HepG2 (cell line): ENCODE results near the gene SGSM1. TPM values are rescaled to one million over a fixed set of nuclear protein-coding genes. Genes with fewer than 3 reads are reported as not detected.
A peak's percentile ranks its signal among the peaks of the same experiment; 100 is the strongest.

Source experiments
- ATAC-seq: fragments of 200-7000 bp; cut with Tn5 transposase; 3 replicates; pipeline ENCODE4 v1.9.1; 2020; ENCODE audit warnings: mild to moderate bottlenecking, moderate library complexity
- BruUV-seq: library from RNA; stranded (reverse); fragments of 400-500 nt; replicated peaks from 2 replicates; lab custom pipeline; 2021; lab: Mats Ljungman, UMichigan
- CTCF ChIA-PET: fragments of 300-600 bp; formaldehyde crosslinking; extraction: SDS; loops from one replicate; lab custom pipeline; 2021; ENCODE audit warnings: low total read pairs, inconsistent platforms, low intra/inter-chr PET ratio; lab: Yijun Ruan, JAX
- POLR2A ChIA-PET: fragments of 350-600 bp; sonication (Branson Sonifier 250); formaldehyde crosslinking; loops from one replicate; lab custom pipeline; 2020; ENCODE audit warnings: antibody characterized with exemption, inconsistent platforms; lab: Yijun Ruan, JAX
- DNase-seq: peaks from one replicate; pipeline ENCODE4 v3.0.0-alpha.2; 2015; ENCODE audit warnings: low spot score
- FAIRE-seq: peaks from 3 replicates; lab custom pipeline; 2011; peaks lifted over from hg19 to GRCh38; lab: Jason Lieb, UNC
- H2AFZ ChIP-seq: one replicate; pipeline ENCODE4 v1.6.1; 2011; ENCODE audit warnings: low read length, inconsistent platforms
- H3K27ac ChIP-seq: fragments of 300-600 bp; 3 replicates; pipeline ENCODE4 v1.8.0; 2011; ENCODE audit warnings: mixed run types, mild to moderate bottlenecking, mixed read lengths, low read length, inconsistent platforms; ENCODE audit not compliant: insufficient read depth; ENCODE audit errors: extremely low read length
- H3K27me3 ChIP-seq, 2 experiments: fragments of 200-600 bp in 1 of 2; 2 replicates in 1 of 2; 3 replicates in 1 of 2; pipeline versions ENCODE4 v1.6.0 to v1.8.0; 2011; ENCODE audit warnings: low read length in 2 of 2, mild to moderate bottlenecking in 2 of 2, moderate library complexity in 2 of 2, inconsistent platforms in 1 of 2; ENCODE audit not compliant: insufficient read depth in 2 of 2, control insufficient read depth in 1 of 2
- H3K36me3 ChIP-seq, 2 experiments: fragments of 200-600 bp in 1 of 2; replicated peaks in 1 of 2; 2 replicates in 1 of 2; 3 replicates in 1 of 2; pipeline versions ENCODE4 v1.5.1 to v1.8.0; 2011; ENCODE audit warnings: low read length in 2 of 2, inconsistent platforms in 1 of 2; ENCODE audit not compliant: insufficient read depth in 2 of 2, control insufficient read depth in 1 of 2
- H3K4me1 ChIP-seq: 2 replicates; pipeline ENCODE4 v1.5.1; 2012; ENCODE audit warnings: low read length, inconsistent platforms; ENCODE audit not compliant: insufficient read depth
- H3K4me2 ChIP-seq: 2 replicates; pipeline ENCODE4 v1.6.0; 2011; ENCODE audit warnings: low read depth, low read length, inconsistent platforms
- H3K4me3 ChIP-seq, 3 experiments: fragments of 200-600 bp in 1 of 3; sonication (generic), shearing (Covaris generic) in 1 of 3; replicated peaks in 1 of 3; 2 replicates each; pipeline ENCODE4 v1.5.1; 2011 to 2016; ENCODE audit warnings: low read length in 3 of 3, inconsistent platforms in 2 of 3, low read depth in 2 of 3, mild to moderate bottlenecking in 2 of 3, control low read depth in 1 of 3, mixed read lengths in 1 of 3; ENCODE audit not compliant: insufficient read depth in 1 of 3
- H3K79me2 ChIP-seq: one replicate; pipeline ENCODE4 v1.6.1; 2011; ENCODE audit warnings: low read length, inconsistent platforms; ENCODE audit not compliant: insufficient read depth
- H3K9ac ChIP-seq: 2 replicates; pipeline ENCODE4 v1.6.0; 2011; ENCODE audit warnings: mild to moderate bottlenecking, low read depth, low read length, inconsistent platforms; ENCODE audit not compliant: insufficient read depth
- H3K9me3 ChIP-seq: 2 replicates; pipeline ENCODE4 v1.5.1; 2012; ENCODE audit warnings: mild to moderate bottlenecking, low read length
- H4K20me1 ChIP-seq: 2 replicates; pipeline ENCODE4 v1.6.0; 2011; ENCODE audit warnings: inconsistent platforms, mild to moderate bottlenecking, low read length, moderate library complexity; ENCODE audit not compliant: insufficient read depth
- CC2D1A ChIP-seq: sonication (generic); formaldehyde crosslinking; IDR thresholded peaks from 2 replicates; pipeline ENCODE4 v1.8.1; 2023; ENCODE audit warnings: mild to moderate bottlenecking, missing genetic modification reagents
- FOXK2 ChIP-seq: fragments of 450-650 bp; IDR thresholded peaks from 2 replicates; pipeline ENCODE4 v1.6.1; 2016
- HMG20A ChIP-seq: IDR thresholded peaks from 2 replicates; pipeline ENCODE4 v1.6.1; 2016; ENCODE audit warnings: borderline replicate concordance
- HNRNPL ChIP-seq: fragments of 200-400 bp; formaldehyde crosslinking; IDR thresholded peaks from 2 replicates; pipeline ENCODE4 v1.6.1; 2017; ENCODE audit warnings: mild to moderate bottlenecking, low read depth, low read length
- KAT8 ChIP-seq: IDR thresholded peaks from 2 replicates; pipeline ENCODE4 v1.6.1; 2016; ENCODE audit warnings: missing genetic modification reagents, missing compliant biosample characterization
- MED1 ChIP-seq: sonication (generic); formaldehyde crosslinking; IDR thresholded peaks from 2 replicates; pipeline ENCODE4 v1.4.0; 2020; ENCODE audit warnings: missing genetic modification reagents
- NFE2L1 ChIP-seq: sonication (generic); formaldehyde crosslinking; IDR thresholded peaks from 2 replicates; pipeline ENCODE4 v1.4.0; 2020; ENCODE audit warnings: missing genetic modification reagents, mild to moderate bottlenecking, borderline replicate concordance
- NFIB ChIP-seq: sonication (generic); formaldehyde crosslinking; IDR thresholded peaks from 2 replicates; pipeline ENCODE4 v1.9.0; 2021; ENCODE audit warnings: missing genetic modification reagents, mild to moderate bottlenecking, borderline replicate concordance
- SRSF9 ChIP-seq: fragments of 200-400 bp; formaldehyde crosslinking; IDR thresholded peaks from 2 replicates; pipeline ENCODE4 v1.6.1; 2018; ENCODE audit warnings: borderline replicate concordance, mild to moderate bottlenecking, low read depth, low read length; ENCODE audit not compliant: insufficient read depth, poor library complexity, severe bottlenecking
- STAG1 ChIP-seq: sonication (generic); formaldehyde crosslinking; IDR thresholded peaks from 2 replicates; pipeline ENCODE4 v1.4.0; 2020; ENCODE audit warnings: missing genetic modification reagents
- ZBTB20 ChIP-seq: sonication (generic); formaldehyde crosslinking; IDR thresholded peaks from 2 replicates; pipeline ENCODE4 v1.8.1; 2023; ENCODE audit warnings: missing genetic modification reagents, low read depth, mild to moderate bottlenecking, borderline replicate concordance
- ZNF329 ChIP-seq: sonication (generic); formaldehyde crosslinking; IDR thresholded peaks from 2 replicates; pipeline ENCODE4 v1.9.0; 2021; ENCODE audit warnings: low read depth, mild to moderate bottlenecking, missing genetic modification reagents
- ZNF367 ChIP-seq: sonication (generic); formaldehyde crosslinking; IDR thresholded peaks from 2 replicates; pipeline ENCODE4 v1.4.0; 2020; ENCODE audit warnings: missing genetic modification reagents, borderline replicate concordance
- ZNF547 ChIP-seq: sonication (generic); formaldehyde crosslinking; IDR thresholded peaks from 2 replicates; pipeline ENCODE4 v1.5.1; 2020; ENCODE audit warnings: mild to moderate bottlenecking, missing genetic modification reagents
- ZNF619 ChIP-seq: sonication (generic); formaldehyde crosslinking; IDR thresholded peaks from 2 replicates; pipeline ENCODE4 v1.4.0; 2020; ENCODE audit warnings: mild to moderate bottlenecking, missing genetic modification reagents
- WGBS: methylation state at CpG from one replicate; pipeline ENCODE4 v1.1.6; 2017; ENCODE audit warnings: low lambda C conversion rate; 5-methylcytosine and 5-hydroxymethylcytosine counted together
- in situ Hi-C: cut with HindIII; loops from 2 replicates; pipeline ENCODE4 v1.10.0; 2017; ENCODE audit warnings: low pct_unique_long_range_greater_than_20kb; ENCODE audit not compliant: extremely low pct_ligation_motif_present
- intact Hi-C: fragments of 100-400 bp; cut with micrococcal nuclease; formaldehyde crosslinking; loops from one replicate; pipeline ENCODE4 v1.10.0; 2022; ENCODE audit not compliant: unreplicated experiment
- polyA plus RNA-seq, 8 experiments: library from polyadenylated mRNA; depleted of rRNA in 3 of 8; stranded (reverse) in 7 of 8; unstranded in 1 of 8; fragments of >200 nt; fragmentation: Illumina TruSeq in 4 of 8; extraction: Trizol in 4 of 8; gene quantifications; 2 replicates each; pipeline versions ENCODE4 v1.2.1 to v1.2.3, GENCODE V29; 2011 to 2016; ENCODE audit warnings: low read depth in 4 of 8, missing spikeins in 1 of 8, mixed read lengths in 1 of 8; ENCODE audit not compliant: insufficient read depth in 1 of 8
- total RNA-seq, 5 experiments: library from RNA; depleted of rRNA; stranded (reverse); fragments of >200 nt; fragmentation: Illumina TruSeq; extraction: Trizol; gene quantifications; 2 replicates each; pipeline ENCODE4 v1.2.3, GENCODE V29; 2016; ENCODE audit warnings: low read depth in 1 of 5
- TF ChIP-seq, protein P1 (sequence below): sonication (generic); formaldehyde crosslinking; IDR thresholded peaks from 2 replicates; pipeline ENCODE4 v1.4.0; 2020; ENCODE audit warnings: missing genetic modification reagents
- TF ChIP-seq, protein P2 (sequence below): sonication (generic); formaldehyde crosslinking; conservative IDR thresholded peaks from 2 replicates; pipeline ENCODE4 v1.4.0; 2020; ENCODE audit warnings: missing genetic modification reagents

The SGSM1 gene
- total and polyA plus RNA-seq, 2 of the 13 experiments (the other 11 are each of a cell fraction or from before 2014, with no cell fraction given), result 0.07 TPM; not detected in 1

GRCh38 chr22:24947383-24947782, 141.4 kb downstream of the SGSM1 start:
- in situ Hi-C loops (loop anchor here (10.0 to 25.0 kb wide), 2 partner anchors 107 to 240 kb away; partner anchors contain the start of gene CRYBB3), intact Hi-C loops (no loop called here)
- no peaks in the 10 kb centered on the region for H3K27me3 ChIP-seq
- ChIA-PET CTCF (no interaction called here), POLR2A (no interaction called here)
- no peaks in the 10 kb centered on the region for H3K36me3 ChIP-seq
- H3K4me3 ChIP-seq, result no peak overlapping the region
- H3K9ac ChIP-seq, result no peak overlapping the region
- H3K27ac ChIP-seq, result no peak overlapping the region
- 40% methylated on average over 7 of the region's 7 CpGs for WGBS
- no TSS peak for BruUV-seq
- H2AFZ ChIP-seq, result no peak overlapping the region
- H3K9me3 ChIP-seq, result no peaks in the 10 kb centered on the region
- TF ChIP-seq NFIB (CRISPR knock-in tag), result no peak
- TF ChIP-seq ZNF329 (CRISPR knock-in tag), result peak; percentile 90; the same call in 1 of the 2 replicates
- no peak for TF ChIP-seq NFE2L1
- no peak for TF ChIP-seq STAG1 (CRISPR knock-in tag)
- TF ChIP-seq HNRNPL, result no peak
- TF ChIP-seq CC2D1A, result no peak
- no peak for TF ChIP-seq HMG20A
- H4K20me1 ChIP-seq, result no peaks in the 10 kb centered on the region
- ATAC-seq (no peak), FAIRE-seq (no peak), DNase-seq (no peak)
- H3K79me2 ChIP-seq, result no peaks in the 10 kb centered on the region
- H3K4me1 ChIP-seq, result peaks cover 37% of the 10 kb centered on the region
- no peak overlapping the region for H3K4me2 ChIP-seq

- Histone ChIP-seq H3K4me3 (no peak overlapping the region), H3K9ac (no peak overlapping the region), H3K79me2 (no peaks in the 10 kb centered on the region), H2AFZ (no peak overlapping the region), H3K36me3 (no peaks in the 10 kb centered on the region), H3K27me3 (no peaks in the 10 kb centered on the region), H4K20me1 (no peaks in the 10 kb centered on the region), H3K9me3 (no peaks in the 10 kb centered on the region), H3K4me1 (peaks cover 37% of the 10 kb centered on the region), H3K4me2 (no peak overlapping the region), H3K27ac (no peak overlapping the region)
- BruUV-seq, result no TSS peak
- ChIA-PET CTCF (no interaction called here), POLR2A (no interaction called here)
- FAIRE-seq (no peak), ATAC-seq (no peak), DNase-seq (no peak)
- intact Hi-C loops (no loop called here), in situ Hi-C loops (loop anchor here (10.0 to 25.0 kb wide), 2 partner anchors 107 to 239 kb away; partner anchors contain the start of gene CRYBB3)
- 61% methylated on average over 12 of the region's 12 CpGs for WGBS
- TF ChIP-seq ZNF547, result no peak
- TF ChIP-seq FOXK2, result no peak
- no peak for TF ChIP-seq KAT8 (CRISPR knock-in tag)
- TF ChIP-seq, protein P1, sequence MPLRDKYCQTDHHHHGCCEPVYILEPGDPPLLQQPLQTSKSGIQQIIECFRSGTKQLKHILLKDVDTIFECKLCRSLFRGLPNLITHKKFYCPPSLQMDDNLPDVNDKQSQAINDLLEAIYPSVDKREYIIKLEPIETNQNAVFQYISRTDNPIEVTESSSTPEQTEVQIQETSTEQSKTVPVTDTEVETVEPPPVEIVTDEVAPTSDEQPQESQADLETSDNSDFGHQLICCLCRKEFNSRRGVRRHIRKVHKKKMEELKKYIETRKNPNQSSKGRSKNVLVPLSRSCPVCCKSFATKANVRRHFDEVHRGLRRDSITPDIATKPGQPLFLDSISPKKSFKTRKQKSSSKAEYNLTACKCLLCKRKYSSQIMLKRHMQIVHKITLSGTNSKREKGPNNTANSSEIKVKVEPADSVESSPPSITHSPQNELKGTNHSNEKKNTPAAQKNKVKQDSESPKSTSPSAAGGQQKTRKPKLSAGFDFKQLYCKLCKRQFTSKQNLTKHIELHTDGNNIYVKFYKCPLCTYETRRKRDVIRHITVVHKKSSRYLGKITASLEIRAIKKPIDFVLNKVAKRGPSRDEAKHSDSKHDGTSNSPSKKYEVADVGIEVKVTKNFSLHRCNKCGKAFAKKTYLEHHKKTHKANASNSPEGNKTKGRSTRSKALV (CRISPR knock-in tag), result no peak
- TF ChIP-seq ZNF619 (CRISPR knock-in tag), result no peak
- TF ChIP-seq ZNF367 (CRISPR knock-in tag), result no peak
- TF ChIP-seq, protein P2, sequence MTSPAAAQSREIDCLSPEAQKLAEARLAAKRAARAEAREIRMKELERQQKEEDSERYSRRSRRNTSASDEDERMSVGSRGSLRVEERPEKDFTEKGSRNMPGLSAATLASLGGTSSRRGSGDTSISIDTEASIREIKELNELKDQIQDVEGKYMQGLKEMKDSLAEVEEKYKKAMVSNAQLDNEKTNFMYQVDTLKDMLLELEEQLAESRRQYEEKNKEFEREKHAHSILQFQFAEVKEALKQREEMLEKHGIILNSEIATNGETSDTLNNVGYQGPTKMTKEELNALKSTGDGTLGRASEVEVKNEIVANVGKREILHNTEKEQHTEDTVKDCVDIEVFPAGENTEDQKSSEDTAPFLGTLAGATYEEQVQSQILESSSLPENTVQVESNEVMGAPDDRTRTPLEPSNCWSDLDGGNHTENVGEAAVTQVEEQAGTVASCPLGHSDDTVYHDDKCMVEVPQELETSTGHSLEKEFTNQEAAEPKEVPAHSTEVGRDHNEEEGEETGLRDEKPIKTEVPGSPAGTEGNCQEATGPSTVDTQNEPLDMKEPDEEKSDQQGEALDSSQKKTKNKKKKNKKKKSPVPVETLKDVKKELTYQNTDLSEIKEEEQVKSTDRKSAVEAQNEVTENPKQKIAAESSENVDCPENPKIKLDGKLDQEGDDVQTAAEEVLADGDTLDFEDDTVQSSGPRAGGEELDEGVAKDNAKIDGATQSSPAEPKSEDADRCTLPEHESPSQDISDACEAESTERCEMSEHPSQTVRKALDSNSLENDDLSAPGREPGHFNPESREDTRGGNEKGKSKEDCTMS (CRISPR knock-in tag), result no peak
- no peak for TF ChIP-seq ZBTB20 (CRISPR knock-in tag)
- no peak for TF ChIP-seq SRSF9
- TF ChIP-seq MED1, result no peak
Measured at GRCh38 chr22:24947881-24948280, 141.9 kb downstream of the SGSM1 start.
